Sigmoid colon (tissue), 7 donors: ENCODE data around the gene OVAAL. TPM values are rescaled to one million over a fixed set of nuclear protein-coding genes. Genes with fewer than 3 reads are reported as not detected.

Experiments
- DNase-seq: peaks from one replicate; pipeline ENCODE4 v3.0.0-alpha.2; 2019
- H3K27ac ChIP-seq, 4 donors: fragments of 200-600 bp; sonication (generic); one replicate each; pipeline ENCODE4 v1.5.1; 2016 to 2019; ENCODE audit warnings: mild to moderate bottlenecking in 1 of 4
- H3K27me3 ChIP-seq, 3 donors: fragments of 200-600 bp; sonication (generic); one replicate each; pipeline ENCODE4 v1.5.1; 2019; ENCODE audit warnings: mild to moderate bottlenecking in 1 of 3
- H3K36me3 ChIP-seq, 4 donors: fragments of 200-600 bp; sonication (generic); one replicate each; pipeline ENCODE4 v1.5.1; 2016 to 2019
- H3K4me1 ChIP-seq, 4 donors: fragments of 200-600 bp; sonication (generic); one replicate each; pipeline ENCODE4 v1.5.1; 2017 to 2019
- H3K4me3 ChIP-seq, 4 donors: fragments of 200-600 bp; sonication (generic); one replicate each; pipeline ENCODE4 v1.5.1; 2017 to 2019; ENCODE audit warnings: mild to moderate bottlenecking in 2 of 4, moderate library complexity in 1 of 4
- H3K9me3 ChIP-seq, 4 donors: fragments of 200-600 bp in 3 of 4; sonication (generic) in 3 of 4; one replicate each; pipeline versions ENCODE4 v1.5.1 to v1.6.1; 2013 to 2019
- EP300 ChIP-seq, 4 donors: sonication (generic); formaldehyde crosslinking; IDR thresholded peaks; one replicate each; pipeline ENCODE4 v1.6.1; 2017; ENCODE audit warnings: antibody characterized with exemption in 4 of 4
- POLR2A ChIP-seq, 2 donors: fragments of 450-650 bp; IDR thresholded peaks; one replicate each; pipeline ENCODE4 v1.6.1; 2016; ENCODE audit warnings: antibody characterized with exemption in 2 of 2, mild to moderate bottlenecking in 2 of 2, moderate library complexity in 2 of 2
- POLR2AphosphoS5 ChIP-seq, 4 donors: sonication (generic); formaldehyde crosslinking; IDR thresholded peaks; one replicate each; pipeline ENCODE4 v1.6.1; 2017; ENCODE audit warnings: antibody characterized with exemption in 4 of 4
- WGBS, 2 donors: extraction: QIAGEN DNeasy Blood & Tissue Kit; methylation state at CpG; one replicate each; pipeline ENCODE4 v1.1.7; 2013; 5-methylcytosine and 5-hydroxymethylcytosine counted together
- intact Hi-C: fragments of 100-400 bp; cut with DNase I; formaldehyde crosslinking; loops from one replicate; pipeline ENCODE4 v1.15.1; 2023
- polyA plus RNA-seq, 3 donors: library from polyadenylated mRNA; stranded (reverse); fragments of 200-250 nt; gene quantifications; one replicate each; pipeline ENCODE4 v1.2.3, GENCODE V29; 2013
- total RNA-seq, 4 donors: library from RNA; depleted of rRNA; stranded (reverse); fragments of >200 nt; gene quantifications; one replicate each; pipeline ENCODE4 v1.1.0, GENCODE V29; 2016
- TF ChIP-seq, protein P1 (sequence below), 4 experiments: fragments of 450-650 bp in 3 of 4; fragments of 200-600 bp in 1 of 4; IDR thresholded peaks; one replicate each; pipeline ENCODE4 v1.5.1; 2016 to 2019; ENCODE audit warnings: antibody characterized with exemption in 4 of 4, mild to moderate bottlenecking in 3 of 4, moderate library complexity in 2 of 4
- donor health status: healthy with polysubstance abuse.
- donor health status: Bipolar disorder and iron deficiency.
- donor health status: healthy.

The OVAAL gene
- total and polyA plus RNA-seq, 7 donors, result not detected

DNA sequence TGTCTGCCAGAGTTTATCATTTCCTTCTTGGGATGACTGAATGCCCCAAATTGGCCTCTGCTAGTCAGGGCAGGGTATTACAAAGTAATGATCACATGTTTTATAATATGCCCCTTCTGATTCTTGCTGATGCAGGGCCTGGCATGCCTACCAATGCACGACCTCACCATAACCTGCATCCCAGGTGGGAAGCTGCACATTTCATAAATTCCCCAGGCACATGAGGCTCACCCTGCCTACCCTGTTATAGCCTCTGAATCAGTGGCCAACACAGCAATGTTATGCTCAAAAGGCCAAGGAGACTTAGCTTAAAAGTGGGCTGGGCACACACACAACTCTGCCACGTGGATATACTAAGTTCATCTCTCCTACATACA is 45.1 kb downstream of the OVAAL start:
- no peak overlapping the region for H3K27ac ChIP-seq
- H3K4me1 ChIP-seq, result no peaks in the 10 kb centered on the region
- intact Hi-C loops, result no loop called here
- no peak for DNase-seq
- H3K9me3 ChIP-seq, result no peaks in the 10 kb centered on the region
- 85 to 88% methylated on average over 2 of the region's 2 CpGs for WGBS, 2 donors
- H3K27me3 ChIP-seq, result no peaks in the 10 kb centered on the region
- H3K36me3 ChIP-seq, result no peaks in the 10 kb centered on the region
- TF ChIP-seq EP300 (IDR thresholded peaks at IDR 0.05) (no peak), POLR2AphosphoS5 (IDR thresholded peaks at IDR 0.05) (no peak), POLR2A (IDR thresholded peaks at IDR 0.05) (no peak)
- TF ChIP-seq, protein P1, sequence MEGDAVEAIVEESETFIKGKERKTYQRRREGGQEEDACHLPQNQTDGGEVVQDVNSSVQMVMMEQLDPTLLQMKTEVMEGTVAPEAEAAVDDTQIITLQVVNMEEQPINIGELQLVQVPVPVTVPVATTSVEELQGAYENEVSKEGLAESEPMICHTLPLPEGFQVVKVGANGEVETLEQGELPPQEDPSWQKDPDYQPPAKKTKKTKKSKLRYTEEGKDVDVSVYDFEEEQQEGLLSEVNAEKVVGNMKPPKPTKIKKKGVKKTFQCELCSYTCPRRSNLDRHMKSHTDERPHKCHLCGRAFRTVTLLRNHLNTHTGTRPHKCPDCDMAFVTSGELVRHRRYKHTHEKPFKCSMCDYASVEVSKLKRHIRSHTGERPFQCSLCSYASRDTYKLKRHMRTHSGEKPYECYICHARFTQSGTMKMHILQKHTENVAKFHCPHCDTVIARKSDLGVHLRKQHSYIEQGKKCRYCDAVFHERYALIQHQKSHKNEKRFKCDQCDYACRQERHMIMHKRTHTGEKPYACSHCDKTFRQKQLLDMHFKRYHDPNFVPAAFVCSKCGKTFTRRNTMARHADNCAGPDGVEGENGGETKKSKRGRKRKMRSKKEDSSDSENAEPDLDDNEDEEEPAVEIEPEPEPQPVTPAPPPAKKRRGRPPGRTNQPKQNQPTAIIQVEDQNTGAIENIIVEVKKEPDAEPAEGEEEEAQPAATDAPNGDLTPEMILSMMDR (IDR thresholded peaks at IDR 0.05), result no peak
- H3K4me3 ChIP-seq, result no peak overlapping the region

- no peak overlapping the region for H3K4me3 ChIP-seq
- H3K36me3 ChIP-seq, result no peaks in the 10 kb centered on the region
- intact Hi-C loops, result no loop called here
- H3K27me3 ChIP-seq, result no peaks in the 10 kb centered on the region
- no peaks in the 10 kb centered on the region for H3K9me3 ChIP-seq
- H3K27ac ChIP-seq, result no peak overlapping the region
- WGBS, 2 donors, result 66 to 75% methylated on average over 2 of the region's 2 CpGs
- DNase-seq, result no peak
- TF ChIP-seq EP300 (IDR thresholded peaks at IDR 0.05), result no peak
- no peak for TF ChIP-seq POLR2AphosphoS5 (IDR thresholded peaks at IDR 0.05)
- TF ChIP-seq POLR2A (IDR thresholded peaks at IDR 0.05), result no peak
- TF ChIP-seq, protein P1 (IDR thresholded peaks at IDR 0.05), result no peak
- peaks cover 0 to 9% (median 2%) of the 10 kb centered on the region in 4 donors for H3K4me1 ChIP-seq
Observed at GRCh38 chr1:180606155-180606554, 47.4 kb downstream of the OVAAL start.

- DNase-seq, result no peak
- intact Hi-C loops, result no loop called here
- H3K9me3 ChIP-seq, result no peaks in the 10 kb centered on the region
- no peaks in the 10 kb centered on the region for H3K36me3 ChIP-seq
- peaks cover 0 to 20% (median 9%) of the 10 kb centered on the region in 4 donors for H3K4me1 ChIP-seq
- 80 to 82% methylated on average over 7 of the region's 7 CpGs for WGBS, 2 donors
- no peak overlapping the region for H3K4me3 ChIP-seq
- TF ChIP-seq EP300 (IDR thresholded peaks at IDR 0.05), result no peak
- no peak for TF ChIP-seq POLR2AphosphoS5 (IDR thresholded peaks at IDR 0.05)
- TF ChIP-seq, protein P1 (IDR thresholded peaks at IDR 0.05), result no peak
- TF ChIP-seq POLR2A (IDR thresholded peaks at IDR 0.05), result no peak
- no peaks in the 10 kb centered on the region for H3K27me3 ChIP-seq
- peak overlapping the region in 1 of 4 donors; percentile 56 for H3K27ac ChIP-seq
Observed at GRCh38 chr1:180609643-180610555, 51.1 kb downstream of the OVAAL start.

GRCh38 chr1:180610556-180611015 is 51.8 kb downstream of the OVAAL start:
- TF ChIP-seq POLR2AphosphoS5 (IDR thresholded peaks at IDR 0.05), result no peak
- TF ChIP-seq EP300 (IDR thresholded peaks at IDR 0.05), result no peak
- TF ChIP-seq POLR2A (IDR thresholded peaks at IDR 0.05), result no peak
- TF ChIP-seq, protein P1 (IDR thresholded peaks at IDR 0.05), result no peak
- Histone ChIP-seq H3K4me3 (no peak overlapping the region), H3K27me3 (no peaks in the 10 kb centered on the region), H3K36me3 (no peaks in the 10 kb centered on the region), H3K4me1 (peaks cover 0 to 20% (median 9%) of the 10 kb centered on the region in 4 donors), H3K27ac (peak overlapping the region in 2 of 4 donors; percentile 36 to 51), H3K9me3 (no peaks in the 10 kb centered on the region)
- WGBS, 2 donors, result 86 to 89% methylated on average over 3 of the region's 3 CpGs
- intact Hi-C loops, result no loop called here
- no peak for DNase-seq
